Testis (tissue), 3 donors: Measurements from ENCODE around the gene MIA. TPM values are rescaled to one million over a fixed set of nuclear protein-coding genes. Genes with fewer than 3 reads are reported as not detected.

Experiments
- DNase-seq: peaks from one replicate; pipeline ENCODE4 v3.0.0-alpha.2; 2019
- H3K27ac ChIP-seq, 2 donors: fragments of 200-600 bp; sonication (generic); one replicate each; pipeline ENCODE4 v1.5.1; 2019
- H3K27me3 ChIP-seq: fragments of 200-600 bp; sonication (generic); one replicate; pipeline ENCODE4 v1.5.1; 2019
- H3K36me3 ChIP-seq: fragments of 200-600 bp; sonication (generic); one replicate; pipeline ENCODE4 v1.5.1; 2017; ENCODE audit warnings: low read depth; ENCODE audit errors: missing control alignments
- H3K4me1 ChIP-seq: fragments of 200-600 bp; sonication (generic); one replicate; pipeline ENCODE4 v1.5.1; 2019
- H3K4me3 ChIP-seq, 2 donors: fragments of 200-600 bp; sonication (generic); one replicate each; pipeline ENCODE4 v1.5.1; 2017 to 2019
- H3K9me3 ChIP-seq: fragments of 200-600 bp; sonication (generic); one replicate; pipeline ENCODE4 v1.5.1; 2017
- POLR2A ChIP-seq: fragments of 450-650 bp; IDR thresholded peaks from one replicate; pipeline ENCODE4 v1.6.1; 2017; ENCODE audit warnings: antibody characterized with exemption, mild to moderate bottlenecking, moderate library complexity
- WGBS, 2 donors: methylation state at CpG; one replicate each; pipeline ENCODE4 v1.1.5; 2018; 5-methylcytosine and 5-hydroxymethylcytosine counted together
- intact Hi-C: fragments of 100-400 bp; cut with DNase I; formaldehyde crosslinking; loops from one replicate; pipeline ENCODE4 v1.15.1; 2023; ENCODE audit warnings: low total_unique reads
- polyA plus RNA-seq: library from polyadenylated mRNA; stranded (reverse); fragments of 350-450 nt; fragmentation: Illumina TruSeq; extraction: RNeasy Lipid Tissue Mini Kit (QIAGEN cat#74804); gene quantifications from one replicate; pipeline ENCODE4 v1.2.3, GENCODE V29; 2014; ENCODE audit warnings: low read depth, low replicate concordance; ENCODE audit not compliant: insufficient read depth
- total RNA-seq, 2 donors: library from RNA; depleted of rRNA; stranded (reverse); fragments of >200 nt; gene quantifications; one replicate each; pipeline ENCODE4 v1.2.3, GENCODE V29; 2016
- TF ChIP-seq, protein P1 (sequence below), 3 experiments: fragments of 450-650 bp in 2 of 3; fragments of 200-600 bp in 1 of 3; sonication (generic) in 1 of 3; IDR thresholded peaks; one replicate each; pipeline ENCODE4 v1.5.1; 2016 to 2019; ENCODE audit warnings: antibody characterized with exemption in 3 of 3, mild to moderate bottlenecking in 2 of 3, moderate library complexity in 1 of 3

The MIA gene
- total and polyA plus RNA-seq, 3 donors from 2014 or later = 2.4 to 2.9 (median 2.8) TPM

- no peak for DNase-seq
- no peak for TF ChIP-seq POLR2A
- TF ChIP-seq, protein P1, sequence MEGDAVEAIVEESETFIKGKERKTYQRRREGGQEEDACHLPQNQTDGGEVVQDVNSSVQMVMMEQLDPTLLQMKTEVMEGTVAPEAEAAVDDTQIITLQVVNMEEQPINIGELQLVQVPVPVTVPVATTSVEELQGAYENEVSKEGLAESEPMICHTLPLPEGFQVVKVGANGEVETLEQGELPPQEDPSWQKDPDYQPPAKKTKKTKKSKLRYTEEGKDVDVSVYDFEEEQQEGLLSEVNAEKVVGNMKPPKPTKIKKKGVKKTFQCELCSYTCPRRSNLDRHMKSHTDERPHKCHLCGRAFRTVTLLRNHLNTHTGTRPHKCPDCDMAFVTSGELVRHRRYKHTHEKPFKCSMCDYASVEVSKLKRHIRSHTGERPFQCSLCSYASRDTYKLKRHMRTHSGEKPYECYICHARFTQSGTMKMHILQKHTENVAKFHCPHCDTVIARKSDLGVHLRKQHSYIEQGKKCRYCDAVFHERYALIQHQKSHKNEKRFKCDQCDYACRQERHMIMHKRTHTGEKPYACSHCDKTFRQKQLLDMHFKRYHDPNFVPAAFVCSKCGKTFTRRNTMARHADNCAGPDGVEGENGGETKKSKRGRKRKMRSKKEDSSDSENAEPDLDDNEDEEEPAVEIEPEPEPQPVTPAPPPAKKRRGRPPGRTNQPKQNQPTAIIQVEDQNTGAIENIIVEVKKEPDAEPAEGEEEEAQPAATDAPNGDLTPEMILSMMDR (IDR thresholded peaks at IDR 0.05) = no peak
- WGBS, 2 donors = 1% methylated on average over 37 to 40 of the region's 40 CpGs
- Histone ChIP-seq H3K9me3 (no peaks in the 10 kb centered on the region), H3K27ac (peak overlapping the region; percentile 95 to 96), H3K4me1 (peaks cover 43% of the 10 kb centered on the region), H3K27me3 (no peaks in the 10 kb centered on the region), H3K4me3 (peak overlapping the region; percentile 71 to 89), H3K36me3 (no peaks in the 10 kb centered on the region)
- intact Hi-C loops = no loop called here
These were observed 24.4 kb downstream of the MIA start for GRCh38 chr19:40799558-40800338.

DNA sequence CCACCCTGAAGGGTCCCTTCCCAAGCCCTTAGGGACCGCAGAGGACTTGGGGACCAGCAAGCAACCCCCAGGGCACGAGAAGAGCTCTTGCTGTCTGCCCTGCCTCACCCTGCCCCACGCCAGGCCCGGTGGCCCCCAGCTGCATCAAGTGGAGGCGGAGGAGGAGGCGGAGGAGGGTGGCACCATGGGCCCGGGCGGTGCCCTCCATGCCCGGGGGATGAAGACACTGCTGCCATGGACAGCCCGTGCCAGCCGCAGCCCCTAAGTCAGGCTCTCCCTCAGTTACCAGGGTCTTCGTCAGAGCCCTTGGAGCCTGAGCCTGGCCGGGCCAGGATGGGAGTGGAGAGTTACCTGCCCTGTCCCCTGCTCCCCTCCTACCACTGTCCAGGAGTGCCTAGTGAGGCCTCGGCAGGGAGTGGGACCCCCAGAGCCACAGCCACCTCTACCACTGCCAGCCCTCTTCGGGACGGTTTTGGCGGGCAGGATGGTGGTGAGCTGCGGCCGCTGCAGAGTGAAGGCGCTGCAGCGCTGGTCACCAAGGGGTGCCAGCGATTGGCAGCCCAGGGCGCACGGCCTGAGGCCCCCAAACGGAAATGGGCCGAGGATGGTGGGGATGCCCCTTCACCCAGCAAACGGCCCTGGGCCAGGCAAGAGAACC lies 25.1 kb downstream of the MIA start:
- TF ChIP-seq, protein P1 (IDR thresholded peaks at IDR 0.05) = no peak
- no peak for TF ChIP-seq POLR2A
- 32 to 38% methylated on average over 8 to 26 of the region's 27 CpGs for WGBS, 2 donors
- intact Hi-C loops = no loop called here
- peak; percentile 52 for DNase-seq
- Histone ChIP-seq H3K27ac (peak overlapping the region; percentile 95 to 96), H3K4me3 (peak overlapping the region; percentile 71 to 89), H3K27me3 (no peaks in the 10 kb centered on the region), H3K36me3 (no peaks in the 10 kb centered on the region), H3K4me1 (peaks cover 49% of the 10 kb centered on the region), H3K9me3 (no peaks in the 10 kb centered on the region)

GRCh38 chr19:40800997-40801377 lies 25.7 kb downstream of the MIA start:
- peak overlapping the region in 1 of 2 donors; percentile 89 for H3K4me3 ChIP-seq
- intact Hi-C loops = no loop called here
- WGBS, 2 donors = 40 to 45% methylated on average over 14 to 27 of the region's 27 CpGs

GRCh38 chr19:40801426-40802299 lies 26.3 kb downstream of the MIA start:
- intact Hi-C loops = no loop called here
- peaks cover 54% of the 10 kb centered on the region for H3K4me1 ChIP-seq
- peak overlapping the region; percentile 95 to 96 for H3K27ac ChIP-seq
- no peaks in the 10 kb centered on the region for H3K36me3 ChIP-seq
- peak overlapping the region in 1 of 2 donors; percentile 89 for H3K4me3 ChIP-seq
- no peak for TF ChIP-seq POLR2A
- TF ChIP-seq, protein P1 (IDR thresholded peaks at IDR 0.05) = no peak
- no peaks in the 10 kb centered on the region for H3K9me3 ChIP-seq
- 22 to 46% methylated on average over 13 of the region's 13 CpGs for WGBS, 2 donors
- DNase-seq = no peak
- no peaks in the 10 kb centered on the region for H3K27me3 ChIP-seq

More at GRCh38 chr19:40800997-40801377, 25.7 kb downstream of the MIA start:
- Histone ChIP-seq H3K27ac (peak overlapping the region; percentile 95 to 96), H3K9me3 (no peaks in the 10 kb centered on the region), H3K4me1 (peaks cover 51% of the 10 kb centered on the region), H3K36me3 (no peaks in the 10 kb centered on the region), H3K27me3 (no peaks in the 10 kb centered on the region)
- no peak for TF ChIP-seq POLR2A
- TF ChIP-seq, protein P1 (IDR thresholded peaks at IDR 0.05) = no peak
- no peak for DNase-seq
